Lung (tissue), 12 donors: ENCODE results near the gene TLE2. TPM values are rescaled to one million over a fixed set of nuclear protein-coding genes. Genes with fewer than 3 reads are reported as not detected.

Source experiments
- ATAC-seq: fragments of 200-7000 bp; cut with Tn5 transposase; one replicate; pipeline ENCODE4 v1.9.1; 2020; ENCODE audit warnings: moderate number of reproducible peaks; ENCODE audit not compliant: insufficient read depth, low FRiP score
- DNase-seq, 3 donors: peaks; one replicate each; pipeline ENCODE4 v3.0.0-alpha.2; 2013 to 2017
- H3K27ac ChIP-seq, 2 donors: one replicate each; pipeline ENCODE4 v1.5.1; 2013; ENCODE audit warnings: mild to moderate bottlenecking in 2 of 2, moderate library complexity in 2 of 2, control low read depth in 1 of 2, inconsistent platforms in 1 of 2, low read depth in 1 of 2, low read length in 1 of 2
- H3K27me3 ChIP-seq, 3 donors: one replicate each; pipeline ENCODE4 v1.5.1; 2013; ENCODE audit warnings: low read length in 2 of 3; ENCODE audit not compliant: control insufficient read depth in 3 of 3, insufficient read depth in 3 of 3
- H3K36me3 ChIP-seq, 4 donors: one replicate each; pipeline ENCODE4 v1.5.1; 2013; ENCODE audit warnings: low read length in 4 of 4, mild to moderate bottlenecking in 1 of 4, moderate library complexity in 1 of 4; ENCODE audit not compliant: control insufficient read depth in 4 of 4, insufficient read depth in 4 of 4
- H3K4me1 ChIP-seq, 5 donors: one replicate each; pipeline ENCODE4 v1.5.1; 2013; ENCODE audit warnings: low read length in 5 of 5, mild to moderate bottlenecking in 2 of 5, moderate library complexity in 1 of 5; ENCODE audit not compliant: control insufficient read depth in 5 of 5, insufficient read depth in 5 of 5
- H3K4me3 ChIP-seq: one replicate; pipeline ENCODE4 v1.5.1; 2013; ENCODE audit warnings: mild to moderate bottlenecking, control low read depth, moderate library complexity
- H3K9ac ChIP-seq, 2 donors: one replicate each; pipeline ENCODE4 v1.5.1; 2013; ENCODE audit warnings: low read length in 2 of 2, control low read depth in 1 of 2; ENCODE audit not compliant: insufficient read depth in 1 of 2
- H3K9me3 ChIP-seq, 4 donors: one replicate each; pipeline ENCODE4 v1.5.1; 2013; ENCODE audit warnings: low read length in 3 of 4, mild to moderate bottlenecking in 1 of 4, moderate library complexity in 1 of 4; ENCODE audit not compliant: control insufficient read depth in 4 of 4, insufficient read depth in 3 of 4
- CTCF ChIP-seq: IDR thresholded peaks from 2 replicates; pipeline ENCODE4 v1.5.1; 2012; ENCODE audit warnings: mild to moderate bottlenecking; ENCODE audit errors: control extremely low read depth, extremely low read depth
- WGBS, 2 donors: extraction: QIAGEN DNeasy Blood & Tissue Kit; methylation state at CpG; one replicate each; pipeline ENCODE4 v1.1.7; 2013; 5-methylcytosine and 5-hydroxymethylcytosine counted together
- polyA plus RNA-seq, 2 donors: library from polyadenylated mRNA; stranded (reverse); fragments of 200-250 nt; gene quantifications; one replicate each; pipeline ENCODE4 v1.2.1, GENCODE V29; 2013
- total RNA-seq, 2 donors: library from RNA; depleted of rRNA in 1 of 2; stranded (reverse); fragments of >200 nt in 1 of 2; gene quantifications; one replicate each; pipeline ENCODE4 v1.2.1, GENCODE V29; 2014 to 2021
- donor health status: control.
- donor health status: control.
- donor health status: Bipolar disorder and iron deficiency.
- donor health status: healthy.
- donor health status: DM: yes; HTN: yes; CAD: no.

TLE2 gene
- total and polyA plus RNA-seq, 4 donors, result 30.8 to 47.1 (median 39.2) TPM

DNA sequence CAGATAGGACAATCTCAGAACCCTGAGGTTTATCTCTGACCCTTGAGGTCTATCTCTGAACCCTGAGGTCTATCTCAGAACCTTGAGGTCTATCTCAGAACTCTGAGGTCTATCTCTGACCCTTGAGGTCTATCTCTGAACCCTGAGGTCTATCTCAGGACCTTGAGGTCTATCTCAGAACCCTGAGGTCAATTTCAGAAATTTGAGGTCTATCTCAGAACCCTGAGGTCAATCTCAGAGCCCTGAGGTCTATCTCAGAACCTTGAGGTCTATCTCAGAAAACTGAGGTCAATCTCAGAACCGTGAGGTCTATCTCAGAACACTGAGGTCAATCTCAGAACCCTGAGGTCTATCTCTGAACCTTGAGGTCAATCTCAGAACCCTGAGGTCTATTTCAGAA, 2.3 kb downstream of the TLE2 start:
- no peak for DNase-seq
- Histone ChIP-seq H3K9me3 (peaks cover 0 to 1% (median 0%) of the 10 kb centered on the region in 4 donors), H3K9ac (peak overlapping the region in 1 of 2 donors; percentile 13), H3K4me1 (peaks cover 0 to 26% (median 4%) of the 10 kb centered on the region in 5 donors), H3K27me3 (no peaks in the 10 kb centered on the region), H3K27ac (no peak overlapping the region), H3K36me3 (peaks cover 0 to 16% (median 5%) of the 10 kb centered on the region in 4 donors), H3K4me3 (no peak overlapping the region)
- WGBS, 2 donors, result 93 to 95% methylated on average over 1 of the region's 1 CpG
- ATAC-seq, result no peak
- no peak for TF ChIP-seq CTCF

DNA sequence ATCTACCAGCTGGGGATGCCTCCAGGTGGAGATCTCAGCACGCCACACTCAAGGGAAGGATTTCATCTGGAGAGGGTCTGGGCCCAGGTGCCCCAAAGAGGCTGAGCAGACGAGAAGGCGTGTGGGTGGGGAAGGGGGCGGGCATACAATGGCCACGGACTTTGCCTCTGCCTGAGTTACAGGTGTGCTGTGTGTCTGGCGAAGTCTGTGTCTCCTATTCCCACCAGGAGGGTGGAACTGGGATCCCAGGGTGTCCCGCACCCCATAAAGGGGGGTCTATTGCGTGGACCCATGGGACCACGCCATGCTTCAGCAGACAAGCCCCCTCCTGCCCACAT, 3.6 kb downstream of the TLE2 start:
- ATAC-seq, result no peak
- no peak overlapping the region for H3K9ac ChIP-seq
- 73 to 85% methylated on average over 9 of the region's 9 CpGs for WGBS, 2 donors

DNA sequence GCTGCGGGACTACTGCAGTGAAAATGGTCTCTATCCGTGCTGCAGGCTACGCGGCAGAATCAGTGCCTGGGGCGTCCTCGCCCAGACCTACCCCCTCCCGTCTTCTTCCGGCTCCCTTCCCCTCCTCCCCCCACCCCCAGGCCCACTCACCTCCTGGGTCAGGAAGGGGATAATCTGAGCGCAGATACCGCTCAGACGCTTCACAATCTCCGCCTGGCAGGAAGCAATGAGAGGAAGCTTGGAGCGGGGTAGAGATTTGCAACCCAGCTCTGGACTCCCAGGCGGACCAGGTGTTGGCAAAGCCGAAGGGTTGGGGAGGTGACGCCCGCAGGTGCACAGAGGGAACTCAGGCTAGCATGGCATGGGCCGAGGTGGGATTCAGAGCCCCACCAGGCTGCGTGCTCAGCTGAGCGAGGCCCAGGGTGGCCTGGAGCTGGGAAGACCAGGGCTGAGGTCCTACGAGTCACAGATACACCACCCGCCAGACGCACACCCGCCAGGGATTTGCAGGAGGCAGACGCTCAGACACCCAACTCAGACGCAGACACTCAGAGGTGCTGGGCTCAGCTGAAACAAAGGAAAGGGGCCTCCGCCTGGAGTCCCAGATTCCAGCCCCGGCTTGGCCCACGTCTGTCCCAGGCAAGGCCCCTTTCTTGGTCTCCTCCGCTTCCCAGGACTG, 4.1 kb downstream of the TLE2 start:
- Histone ChIP-seq H3K4me3 (no peak overlapping the region), H3K27me3 (no peaks in the 10 kb centered on the region), H3K36me3 (peaks cover 0 to 16% (median 5%) of the 10 kb centered on the region in 4 donors), H3K9ac (no peak overlapping the region), H3K27ac (peak overlapping the region in 1 of 2 donors; percentile 23), H3K4me1 (peaks cover 0 to 26% (median 4%) of the 10 kb centered on the region in 5 donors), H3K9me3 (peaks cover 0 to 1% (median 0%) of the 10 kb centered on the region in 4 donors)
- peak in 1 of 3 donors; percentile 42 for DNase-seq
- no peak for ATAC-seq
- no peak for TF ChIP-seq CTCF
- WGBS, 2 donors, result 30 to 51% methylated on average over 30 of the region's 30 CpGs

More for the DNA sequence above, 3.6 kb downstream of the TLE2 start:
- peaks cover 0 to 1% (median 0%) of the 10 kb centered on the region in 4 donors for H3K9me3 ChIP-seq
- no peaks in the 10 kb centered on the region for H3K27me3 ChIP-seq
- peaks cover 0 to 26% (median 4%) of the 10 kb centered on the region in 5 donors for H3K4me1 ChIP-seq
- H3K36me3 ChIP-seq, result peaks cover 0 to 16% (median 5%) of the 10 kb centered on the region in 4 donors
- no peak overlapping the region for H3K27ac ChIP-seq
- no peak for DNase-seq
- no peak for TF ChIP-seq CTCF
- no peak overlapping the region for H3K4me3 ChIP-seq

DNA sequence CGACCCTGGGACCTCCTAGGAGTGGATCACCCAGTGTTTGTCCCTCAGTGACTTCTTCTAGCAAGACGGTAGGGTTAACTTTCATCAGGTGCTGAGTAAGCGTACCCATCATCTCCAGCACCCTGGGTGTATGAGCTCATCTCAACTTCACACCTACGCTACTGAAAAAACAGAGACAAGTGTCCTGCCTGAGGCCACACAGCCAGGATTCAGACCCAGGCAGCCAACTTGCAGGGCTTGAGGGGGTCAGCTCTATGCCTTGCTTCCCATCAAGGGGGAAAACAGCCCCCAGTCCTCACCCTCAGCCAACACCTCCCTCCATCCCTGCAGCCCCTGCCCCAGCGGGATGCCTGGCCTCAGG, 4.6 kb downstream of the TLE2 start:
- ATAC-seq (no peak), DNase-seq (no peak)
- Histone ChIP-seq H3K4me3 (no peak overlapping the region), H3K27me3 (no peaks in the 10 kb centered on the region), H3K9me3 (peaks cover 0 to under 1% (median 0%) of the 10 kb centered on the region in 4 donors), H3K9ac (peak overlapping the region in 1 of 2 donors; percentile 49), H3K4me1 (peaks cover 0 to 22% (median 3%) of the 10 kb centered on the region in 5 donors), H3K27ac (no peak overlapping the region), H3K36me3 (peaks cover 0 to 20% (median 8%) of the 10 kb centered on the region in 4 donors)
- 46 to 63% methylated on average over 5 of the region's 5 CpGs for whole genome bisulfite sequencing, 2 donors
- no peak for TF ChIP-seq CTCF
